IMR-90 (cell line): Measurements from ENCODE around the gene PLCB3. TPM values are rescaled to one million over a fixed set of nuclear protein-coding genes. Genes with fewer than 3 reads are reported as not detected.

Source experiments
- ATAC-seq: fragments of 200-7000 bp; cut with Tn5 transposase; 2 replicates; pipeline ENCODE4 v1.9.1; 2020; ENCODE audit warnings: low read depth, mild to moderate bottlenecking, moderate library complexity
- BruUV-seq: library from RNA; stranded (reverse); fragments of 400-500 nt; replicated peaks from 2 replicates; lab custom pipeline; 2021; lab: Mats Ljungman, UMichigan
- CTCF ChIA-PET: fragments of 300-600 bp; formaldehyde crosslinking; extraction: SDS; loops from one replicate; lab custom pipeline; 2021; ENCODE audit warnings: antibody characterized with exemption; lab: Yijun Ruan, JAX
- POLR2A ChIA-PET: fragments of 300-600 bp; sonication (Branson Sonifier 250); formaldehyde crosslinking; loops from one replicate; lab custom pipeline; 2022; ENCODE audit warnings: antibody characterized with exemption; ENCODE audit not compliant: unreplicated experiment; lab: Charles Lee
- DNase-seq: peaks from one replicate; pipeline ENCODE4 v3.0.0; 2013
- H2AFZ ChIP-seq: replicated peaks from 2 replicates; pipeline ENCODE3; 2013; ENCODE audit warnings: low read length, mild to moderate bottlenecking; ENCODE audit not compliant: poor library complexity
- H2AK5ac ChIP-seq: 2 replicates; pipeline ENCODE4 v1.6.1; 2013; ENCODE audit warnings: low read depth, low read length, inconsistent platforms
- H2AK9ac ChIP-seq: replicated peaks from 2 replicates; pipeline ENCODE3; 2013; ENCODE audit warnings: mild to moderate bottlenecking, low read depth, low read length, moderate library complexity; ENCODE audit not compliant: poor library complexity
- H2BK120ac ChIP-seq: 2 replicates; pipeline ENCODE4 v1.6.1; 2013; ENCODE audit warnings: low read depth, low read length, inconsistent platforms
- H2BK15ac ChIP-seq: 3 replicates; pipeline ENCODE4 v1.6.1; 2013; ENCODE audit warnings: low read depth, low read length, inconsistent platforms
- H2BK20ac ChIP-seq: 2 replicates; pipeline ENCODE4 v1.6.1; 2013; ENCODE audit warnings: low read depth, mild to moderate bottlenecking, inconsistent platforms, low read length, moderate library complexity
- H2BK5ac ChIP-seq: 2 replicates; pipeline ENCODE4 v1.6.1; 2013; ENCODE audit warnings: mild to moderate bottlenecking, low read depth, low read length, inconsistent platforms; ENCODE audit not compliant: poor library complexity, severe bottlenecking
- H3K14ac ChIP-seq: replicated peaks from 2 replicates; pipeline ENCODE4 v1.6.1; 2013; ENCODE audit warnings: low read depth, low read length, inconsistent platforms
- H3K18ac ChIP-seq: 2 replicates; pipeline ENCODE4 v1.6.1; 2013; ENCODE audit warnings: low read depth, low read length, control low read depth
- H3K23ac ChIP-seq: 2 replicates; pipeline ENCODE4 v1.6.1; 2013; ENCODE audit warnings: low read depth, low read length, inconsistent platforms
- H3K27ac ChIP-seq: 2 replicates; pipeline ENCODE4 v1.5.1; 2013; ENCODE audit warnings: mild to moderate bottlenecking, control low read depth, low read length; ENCODE audit not compliant: insufficient read depth
- H3K27me3 ChIP-seq: 2 replicates; pipeline ENCODE4 v1.6.1; 2013; ENCODE audit warnings: low read length; ENCODE audit not compliant: control insufficient read depth, insufficient read depth
- H3K36me3 ChIP-seq: 2 replicates; pipeline ENCODE4 v1.6.1; 2013; ENCODE audit warnings: low read length, mixed read lengths; ENCODE audit not compliant: control insufficient read depth, insufficient read depth
- H3K4ac ChIP-seq: 2 replicates; pipeline ENCODE4 v1.6.1; 2013; ENCODE audit warnings: low read depth, low read length, inconsistent platforms
- H3K4me1 ChIP-seq: 2 replicates; pipeline ENCODE4 v1.6.1; 2013; ENCODE audit warnings: low read length, mixed read lengths; ENCODE audit not compliant: control insufficient read depth, insufficient read depth
- H3K4me2 ChIP-seq: 2 replicates; pipeline ENCODE4 v1.6.1; 2013; ENCODE audit warnings: low read depth, mild to moderate bottlenecking, control low read depth, low read length, moderate library complexity
- H3K4me3 ChIP-seq: 2 replicates; pipeline ENCODE4 v1.5.1; 2013; ENCODE audit warnings: low read depth, mild to moderate bottlenecking, control low read depth, low read length, moderate library complexity; ENCODE audit not compliant: insufficient read depth
- H3K56ac ChIP-seq: 2 replicates; pipeline ENCODE4 v1.6.1; 2013; ENCODE audit warnings: low read length, inconsistent platforms; ENCODE audit not compliant: insufficient read depth; ENCODE audit errors: extremely low read depth
- H3K79me1 ChIP-seq, 2 experiments: 2 replicates each; pipeline ENCODE4 v1.6.1; 2013; ENCODE audit warnings: low read length in 2 of 2, inconsistent platforms in 1 of 2, low read depth in 1 of 2
- H3K9ac ChIP-seq: 2 replicates; pipeline ENCODE4 v1.6.1; 2013; ENCODE audit warnings: low read depth, low read length, control low read depth
- H3K9me1 ChIP-seq: 2 replicates; pipeline ENCODE4 v1.6.1; 2013; ENCODE audit warnings: low read length, inconsistent platforms; ENCODE audit not compliant: insufficient read depth
- H3K9me3 ChIP-seq: 2 replicates; pipeline ENCODE4 v1.6.1; 2013; ENCODE audit warnings: low read length; ENCODE audit not compliant: control insufficient read depth, insufficient read depth
- H4K20me1 ChIP-seq: 2 replicates; pipeline ENCODE4 v1.6.1; 2013; ENCODE audit warnings: low read length, inconsistent platforms; ENCODE audit not compliant: insufficient read depth
- H4K5ac ChIP-seq: 2 replicates; pipeline ENCODE4 v1.6.1; 2013; ENCODE audit warnings: mild to moderate bottlenecking, low read depth, low read length, control low read depth
- H4K8ac ChIP-seq, 2 experiments: 2 replicates each; pipeline ENCODE4 v1.6.1; 2013; ENCODE audit warnings: low read depth in 2 of 2, low read length in 2 of 2, control low read depth in 1 of 2, inconsistent platforms in 1 of 2
- H4K91ac ChIP-seq: 2 replicates; pipeline ENCODE4 v1.6.1; 2013; ENCODE audit warnings: low read depth, low read length, inconsistent platforms; ENCODE audit not compliant: insufficient read depth
- BHLHE40 ChIP-seq: fragments of 150-350 bp; IDR thresholded peaks from 2 replicates; pipeline ENCODE4 v1.6.1; 2016; ENCODE audit warnings: mild to moderate bottlenecking, low read depth, low read length
- CEBPB ChIP-seq: IDR thresholded peaks from 2 replicates; pipeline ENCODE4 v1.6.1; 2012; ENCODE audit warnings: low read depth, low read length, improper control_type of control experiment
- CHD1 ChIP-seq: IDR thresholded peaks from 2 replicates; pipeline ENCODE4 v1.6.1; 2012; ENCODE audit warnings: low read depth, low read length, improper control_type of control experiment
- ELK1 ChIP-seq: fragments of 150-350 bp; IDR thresholded peaks from 2 replicates; pipeline ENCODE4 v1.6.1; 2016; ENCODE audit warnings: low read depth, mild to moderate bottlenecking, low read length, moderate library complexity, borderline replicate concordance
- MAZ ChIP-seq: IDR thresholded peaks from 2 replicates; pipeline ENCODE4 v1.6.1; 2012; ENCODE audit warnings: low read depth, mild to moderate bottlenecking, low read length, improper control_type of control experiment, moderate library complexity, borderline replicate concordance
- MXI1 ChIP-seq: IDR thresholded peaks from 2 replicates; pipeline ENCODE4 v1.6.1; 2012; ENCODE audit warnings: low read depth, mild to moderate bottlenecking, low read length, moderate library complexity, borderline replicate concordance
- NFE2L2 ChIP-seq: fragments of 150-350 bp; IDR thresholded peaks from 2 replicates; pipeline ENCODE4 v1.6.1; 2016; ENCODE audit warnings: low read depth, mild to moderate bottlenecking, low read length
- POLR2A ChIP-seq: IDR thresholded peaks from 2 replicates; pipeline ENCODE4 v1.6.1; 2012; ENCODE audit warnings: mild to moderate bottlenecking, low read depth, low read length
- RAD21 ChIP-seq: IDR thresholded peaks from 2 replicates; pipeline ENCODE4 v1.6.1; 2012; ENCODE audit warnings: low read length, improper control_type of control experiment
- RFX5 ChIP-seq: IDR thresholded peaks from 2 replicates; pipeline ENCODE4 v1.8.0; 2012; ENCODE audit warnings: low read depth, mild to moderate bottlenecking, low read length, moderate library complexity
- USF2 ChIP-seq: fragments of 150-350 bp; IDR thresholded peaks from 2 replicates; pipeline ENCODE4 v1.6.1; 2017; ENCODE audit warnings: mild to moderate bottlenecking, antibody characterized with exemption, low read length, low read depth
- WGBS, 2 experiments: methylation state at CpG; one replicate each; pipeline versions ENCODE4 v1.1.5 to v1.1.7; 2013; ENCODE audit warnings: missing lambda C conversion rate in 2 of 2; ENCODE audit not compliant: insufficient read length in 1 of 2; ENCODE audit errors: extremely low coverage in 2 of 2; 5-methylcytosine and 5-hydroxymethylcytosine counted together
- dilution Hi-C: fragments of 300-500 bp; cut with HindIII; formaldehyde crosslinking; loops from one replicate; pipeline ENCODE4 v1.14.3; 2018; ENCODE audit warnings: low sequenced_read_pairs; ENCODE audit not compliant: unreplicated experiment
- in situ Hi-C: fragments of 300-500 bp; cut with MboI; formaldehyde crosslinking; loops from 3 replicates; pipeline ENCODE4 v1.14.3; 2019; ENCODE audit warnings: low sequenced_read_pairs, inconsistent platforms, mixed read lengths
- intact Hi-C: fragments of 100-400 bp; cut with micrococcal nuclease; formaldehyde crosslinking; loops from 2 replicates; pipeline ENCODE4 v1.10.0; 2022
- polyA plus RNA-seq, 3 experiments: library from polyadenylated mRNA; depleted of rRNA; stranded (reverse); fragments of >200 nt; gene quantifications; 2 replicates each; pipeline ENCODE4 v1.2.3, GENCODE V29; 2012; ENCODE audit warnings: low replicate concordance in 1 of 3
- total RNA-seq: library from RNA; depleted of rRNA; stranded (reverse); fragments of >200 nt; gene quantifications from 2 replicates; pipeline ENCODE4 v1.2.3, GENCODE V29; 2012
- TF ChIP-seq, protein P1 (sequence below): conservative IDR thresholded peaks from 2 replicates; pipeline ENCODE4 v1.5.1; 2012; ENCODE audit warnings: mild to moderate bottlenecking, low read depth, low read length, improper control_type of control experiment

Gene PLCB3
- total and polyA plus RNA-seq, 2 of the 4 experiments (the other 2 are of a cell fraction): 23.9 to 24.9 TPM

DNA sequence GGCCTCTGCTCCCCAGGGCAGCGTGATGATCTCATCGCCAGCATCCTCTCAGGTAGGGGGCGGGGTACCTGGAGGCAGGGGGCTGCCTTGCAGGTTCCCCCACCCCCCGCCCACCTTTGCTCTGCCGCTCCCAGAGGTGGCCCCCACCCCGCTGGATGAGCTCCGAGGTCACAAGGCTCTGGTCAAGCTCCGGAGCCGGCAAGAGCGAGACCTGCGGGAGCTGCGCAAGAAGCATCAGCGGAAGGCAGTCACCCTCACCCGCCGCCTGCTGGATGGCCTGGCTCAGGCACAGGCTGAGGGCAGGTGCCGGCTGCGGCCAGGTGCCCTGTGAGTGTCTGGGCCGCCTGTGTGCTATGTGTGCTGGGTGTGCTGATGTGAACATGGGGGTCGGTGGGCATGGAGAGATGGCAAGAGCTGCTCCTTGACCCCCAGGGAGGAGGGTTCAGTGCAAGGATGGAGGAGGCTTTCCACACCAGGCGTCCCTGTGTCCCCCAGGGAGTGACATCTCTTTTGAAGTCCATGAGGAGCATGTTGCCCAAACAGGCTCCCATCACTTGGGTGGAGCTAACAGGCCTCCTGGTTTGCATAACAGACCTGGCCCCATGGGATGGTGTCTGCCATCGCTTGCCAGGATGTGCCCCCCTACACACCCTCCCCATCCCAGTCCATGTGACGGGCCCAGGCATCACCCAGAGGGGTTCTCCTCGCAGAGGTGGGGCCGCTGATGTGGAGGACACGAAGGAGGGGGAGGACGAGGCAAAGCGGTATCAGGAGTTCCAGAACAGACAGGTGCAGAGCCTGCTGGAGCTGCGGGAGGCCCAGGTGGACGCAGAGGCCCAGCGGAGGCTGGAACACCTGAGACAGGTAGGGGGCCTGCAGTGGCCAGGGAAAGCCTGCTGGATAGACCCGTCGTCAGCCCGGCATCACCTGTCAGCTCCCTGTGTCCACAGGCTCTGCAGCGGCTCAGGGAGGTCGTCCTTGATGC, 14.1 kb downstream of the PLCB3 start (continued):
- TF ChIP-seq, protein P1, sequence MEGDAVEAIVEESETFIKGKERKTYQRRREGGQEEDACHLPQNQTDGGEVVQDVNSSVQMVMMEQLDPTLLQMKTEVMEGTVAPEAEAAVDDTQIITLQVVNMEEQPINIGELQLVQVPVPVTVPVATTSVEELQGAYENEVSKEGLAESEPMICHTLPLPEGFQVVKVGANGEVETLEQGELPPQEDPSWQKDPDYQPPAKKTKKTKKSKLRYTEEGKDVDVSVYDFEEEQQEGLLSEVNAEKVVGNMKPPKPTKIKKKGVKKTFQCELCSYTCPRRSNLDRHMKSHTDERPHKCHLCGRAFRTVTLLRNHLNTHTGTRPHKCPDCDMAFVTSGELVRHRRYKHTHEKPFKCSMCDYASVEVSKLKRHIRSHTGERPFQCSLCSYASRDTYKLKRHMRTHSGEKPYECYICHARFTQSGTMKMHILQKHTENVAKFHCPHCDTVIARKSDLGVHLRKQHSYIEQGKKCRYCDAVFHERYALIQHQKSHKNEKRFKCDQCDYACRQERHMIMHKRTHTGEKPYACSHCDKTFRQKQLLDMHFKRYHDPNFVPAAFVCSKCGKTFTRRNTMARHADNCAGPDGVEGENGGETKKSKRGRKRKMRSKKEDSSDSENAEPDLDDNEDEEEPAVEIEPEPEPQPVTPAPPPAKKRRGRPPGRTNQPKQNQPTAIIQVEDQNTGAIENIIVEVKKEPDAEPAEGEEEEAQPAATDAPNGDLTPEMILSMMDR: no peak

GRCh38 chr11:64266339-64266738, 15.0 kb downstream of the PLCB3 start:
- DNase-seq: no peak
- in situ Hi-C loops (no loop called here), intact Hi-C loops (no loop called here), dilution Hi-C loops (no loop called here)
- Histone ChIP-seq H2BK120ac (no peak overlapping the region), H3K79me1 (peaks cover 0 to 25% of the 10 kb centered on the region in 2 experiments; a peak in 2 of 4 replicates), H2AK9ac (no peak overlapping the region), H2AFZ (no peak overlapping the region), H2BK5ac (no peak overlapping the region), H3K27ac (no peak overlapping the region), H4K91ac (no peak overlapping the region), H2BK20ac (no peak overlapping the region), H3K4me1 (peaks cover 16% of the 10 kb centered on the region), H3K9ac (no peak overlapping the region), H4K20me1 (no peaks in the 10 kb centered on the region; the same call in 1 of the 2 replicates), H3K14ac (no peak overlapping the region), H3K23ac (no peak overlapping the region), H3K4ac (no peak overlapping the region), H3K4me2 (no peak overlapping the region), H3K9me1 (0 out of 2 replicates have a peak, but pooled peaks cover 5% of the 10 kb centered on the region), H2BK15ac (no peak overlapping the region), H3K4me3 (no peak overlapping the region), H2AK5ac (no peak overlapping the region), H4K5ac (no peak overlapping the region), H3K27me3 (no peaks in the 10 kb centered on the region), H3K56ac (no peak overlapping the region), H3K36me3 (peaks cover 31% of the 10 kb centered on the region), H3K18ac (no peak overlapping the region), H4K8ac (no peak overlapping the region), H3K9me3 (no peaks in the 10 kb centered on the region)
- no TSS peak for BruUV-seq
- 70% methylated on average over 9 of the region's 15 CpGs; no CpG with 5 or more reads in 1 of the 2 experiments for WGBS, 2 experiments
- ATAC-seq: no peak
- POLR2A ChIA-PET: no interaction called here
- CTCF ChIA-PET: no interaction called here
- no peak for TF ChIP-seq BHLHE40
- TF ChIP-seq CEBPB: no peak
- TF ChIP-seq RFX5: no peak
- no peak for TF ChIP-seq MXI1
- TF ChIP-seq CHD1: no peak
- no peak for TF ChIP-seq RAD21
- no peak for TF ChIP-seq USF2
- no peak for TF ChIP-seq NFE2L2
- no peak for TF ChIP-seq POLR2A
- no peak for TF ChIP-seq ELK1
- TF ChIP-seq MAZ: no peak
